Measurements from ENCODE around the gene MAGOH. TPM values are rescaled to one million over a fixed set of nuclear protein-coding genes. Genes with fewer than 3 reads are reported as not detected.
"Not testable (repeated sequence)": the region's sequence is repeated elsewhere in the genome, so short reads cannot be mapped to it uniquely, and the experiment has no call there.

MAGOH gene
- total RNA-seq, 2 donors from 2014 or later: 26.1 to 26.4 TPM

DNA sequence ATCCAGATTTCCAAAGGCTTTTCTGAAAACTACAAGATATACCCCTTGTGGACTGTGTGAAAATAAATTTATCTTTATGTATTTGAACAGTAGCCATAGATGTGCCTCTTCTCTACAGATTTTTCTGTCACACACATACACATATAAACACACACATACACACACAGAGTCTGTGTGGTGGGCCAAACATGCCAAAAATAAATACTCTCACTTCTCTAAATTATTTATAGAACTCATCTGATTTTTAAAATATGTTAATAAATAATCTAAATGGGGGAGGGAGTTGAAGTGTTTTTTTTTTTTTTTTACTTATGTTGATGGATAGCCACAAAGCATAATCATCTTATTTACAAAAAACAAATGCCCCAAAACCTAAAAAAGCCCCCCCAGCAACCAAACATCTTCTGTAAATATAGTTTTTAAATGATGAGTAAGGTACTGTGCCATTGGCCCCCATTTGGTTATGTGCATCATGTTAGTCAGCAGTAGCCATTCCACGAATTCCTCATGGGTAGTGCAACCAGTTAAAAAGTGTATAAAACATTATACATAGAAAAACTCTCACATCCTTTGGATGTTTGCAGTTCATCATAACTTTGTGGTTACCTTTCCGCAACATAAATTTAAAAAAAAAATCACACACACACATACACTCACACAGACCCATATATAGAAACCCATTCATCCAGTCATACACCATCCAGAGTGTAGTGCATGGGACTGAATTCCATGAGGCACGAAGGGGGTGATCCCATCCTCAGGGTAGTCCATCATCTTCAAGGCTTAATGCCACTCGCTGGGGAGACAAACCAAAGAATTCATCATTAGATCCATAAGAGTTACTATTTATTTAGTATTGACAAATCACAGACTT lies 8.2 kb upstream of the MAGOH start:
- intact Hi-C loops (cut with DNase I): no loop called here
- no peak for ATAC-seq
- DNase-seq: no peak

GRCh38 chr1:53244141-53244540 lies 5.8 kb upstream of the MAGOH start:
- DNase-seq (no peak), ATAC-seq (no peak)
- intact Hi-C loops (cut with DNase I): no loop called here

- intact Hi-C loops (cut with DNase I): no loop called here
- DNase-seq: no peak
- ATAC-seq: no peak
Measured at GRCh38 chr1:53242381-53242780, 4.1 kb upstream of the MAGOH start.

DNA sequence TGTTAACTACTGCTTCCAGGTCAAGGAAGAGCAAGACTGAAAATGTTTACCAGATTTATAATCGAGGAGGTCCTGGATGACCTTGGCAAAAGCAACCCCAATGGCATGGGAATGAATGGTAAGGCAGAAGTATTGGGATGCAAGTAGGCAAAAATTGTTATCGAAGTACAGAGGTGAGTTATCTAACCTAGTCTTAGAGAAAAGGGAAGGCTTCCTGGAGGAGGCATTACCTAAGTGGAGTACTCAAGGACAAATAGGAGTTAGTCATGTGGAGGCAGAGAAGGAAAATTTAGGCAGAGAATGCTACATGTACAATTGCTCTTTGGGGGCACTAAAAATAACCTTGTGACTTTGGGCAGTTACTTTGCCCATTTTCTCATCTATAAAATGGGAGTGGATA lies 3.5 kb upstream of the MAGOH start:
- ATAC-seq: no peak
- intact Hi-C loops (cut with DNase I): no loop called here
- DNase-seq: no peak

- DNase-seq (no peak), ATAC-seq (no peak)
- intact Hi-C loops (cut with DNase I): no loop called here
Measured at GRCh38 chr1:53237638-53238037, 680 bp downstream of the MAGOH start.

DNA sequence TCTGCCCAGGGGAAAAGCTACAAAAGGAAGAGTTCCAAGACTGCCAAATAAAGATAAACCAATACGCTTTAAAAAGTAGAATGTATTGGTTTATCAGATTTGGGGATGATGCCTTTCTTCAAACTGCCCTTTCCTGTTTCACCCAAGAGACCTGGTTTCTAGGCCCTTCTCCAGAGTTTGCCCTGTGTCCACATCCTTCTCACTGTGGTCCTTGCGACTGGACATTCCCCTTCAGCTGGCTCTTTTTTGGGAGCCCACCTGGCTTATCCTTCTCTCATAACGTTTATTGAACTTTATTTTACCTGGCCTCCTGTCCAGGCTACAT lies 17.4 kb downstream of the MAGOH start:
- intact Hi-C loops (cut with DNase I): no loop called here
- no peak for DNase-seq
- no peak for ATAC-seq

DNA sequence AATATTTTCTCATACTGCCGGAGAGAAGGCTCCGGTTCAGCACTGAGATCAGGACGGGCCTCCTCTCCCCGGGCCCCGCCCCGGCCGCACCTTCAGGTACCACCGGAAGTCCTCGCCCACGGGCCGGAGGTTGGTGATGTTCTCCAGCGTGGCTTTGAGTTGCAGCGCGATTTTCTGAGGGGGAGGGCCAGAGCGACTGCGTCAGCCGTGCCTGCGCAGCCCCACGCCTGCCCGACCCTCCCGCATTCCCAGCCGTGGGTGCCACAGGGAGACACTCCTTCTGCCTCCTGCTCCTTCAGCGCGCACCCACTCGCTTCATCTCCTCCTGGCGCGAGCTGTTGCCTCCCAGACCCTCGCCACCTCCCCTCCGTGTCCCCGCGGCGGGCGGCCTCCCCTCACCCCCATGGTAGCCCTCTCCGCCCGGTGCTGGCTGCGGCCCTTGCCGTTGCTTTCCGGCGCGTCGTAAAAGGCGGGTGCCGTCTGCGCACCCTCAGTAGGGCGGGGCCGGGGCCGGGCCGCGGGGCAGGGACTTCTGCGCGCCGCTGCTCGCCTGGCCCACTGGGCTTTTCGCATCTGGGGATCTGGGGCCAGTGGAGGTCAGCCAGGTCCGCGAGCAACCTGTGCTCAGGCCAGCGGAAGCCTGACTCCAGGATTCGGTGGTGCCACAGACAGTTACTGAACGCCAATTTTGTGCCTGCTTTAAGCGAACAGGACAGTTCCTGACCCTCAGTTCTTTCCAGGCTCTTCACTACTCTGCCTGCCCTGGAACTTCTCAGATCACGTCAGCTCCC lies 18.0 kb downstream of the MAGOH start, which contains the start of gene CZIB:
CZIB (minus strand) TSS at position 464 of the 791 bp plus-strand sequence; CDS start at position 405, 59 bp downstream.
- ATAC-seq: peak; percentile 98 to 99
- DNase-seq: peak; percentile 97
- intact Hi-C loops (cut with DNase I): no loop called here

- no peak for ATAC-seq
Measured at GRCh38 chr1:53219711-53220110, 18.6 kb downstream of the MAGOH start.

DNA sequence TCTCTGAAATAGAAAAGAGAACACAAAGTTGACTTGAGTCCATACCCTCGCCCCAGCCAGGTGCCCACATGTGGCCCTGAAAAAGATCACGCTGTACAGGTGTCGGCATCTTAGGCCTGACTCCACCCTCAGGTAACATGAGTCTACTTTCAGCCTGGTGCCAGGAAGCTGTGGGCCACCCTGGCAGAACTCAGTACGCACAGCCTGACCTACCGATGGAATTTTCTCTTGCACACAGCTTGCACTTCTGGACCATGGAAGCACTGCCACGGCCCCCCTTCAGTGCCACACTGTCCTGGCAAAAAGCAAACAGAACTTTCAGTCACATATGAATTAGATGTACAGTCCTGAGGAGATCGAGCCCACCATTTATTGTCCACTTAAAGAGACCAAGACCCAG lies 20.1 kb downstream of the MAGOH start:
- ATAC-seq (no peak), DNase-seq (no peak)
- intact Hi-C loops (cut with DNase I): no loop called here

More at GRCh38 chr1:53219711-53220110, 18.6 kb downstream of the MAGOH start:
- intact Hi-C loops (cut with DNase I): no loop called here
- DNase-seq: no peak

DNA sequence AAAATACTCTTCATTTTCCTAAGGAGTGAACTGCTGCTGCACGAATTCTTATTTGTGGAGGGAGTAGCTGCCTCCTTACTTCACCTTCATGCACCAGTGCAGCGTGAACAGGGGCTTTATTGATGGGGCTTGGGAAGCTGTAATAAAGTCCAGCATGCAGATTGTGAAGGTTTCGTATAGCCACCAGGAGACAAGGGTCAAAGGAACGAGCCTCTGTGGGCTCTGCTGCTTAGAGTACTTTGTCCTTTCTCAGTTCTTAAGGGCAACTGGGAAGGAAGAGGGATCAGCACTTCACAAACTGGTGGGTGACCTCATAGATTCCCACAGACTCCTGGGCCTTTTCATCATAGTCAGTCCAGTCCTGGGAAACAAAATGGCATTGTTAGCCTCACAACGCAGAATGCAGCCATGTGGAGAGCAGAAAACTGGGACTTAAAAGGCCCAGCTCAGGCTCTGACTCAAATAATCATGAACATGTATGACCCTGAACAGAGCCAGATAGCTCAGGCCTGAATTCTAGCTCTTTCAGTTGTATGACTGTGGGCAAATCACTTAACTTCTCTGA lies 23.9 kb downstream of the MAGOH start:
- no peak for DNase-seq
- no peak for ATAC-seq
- intact Hi-C loops (cut with DNase I): no loop called here

DNA sequence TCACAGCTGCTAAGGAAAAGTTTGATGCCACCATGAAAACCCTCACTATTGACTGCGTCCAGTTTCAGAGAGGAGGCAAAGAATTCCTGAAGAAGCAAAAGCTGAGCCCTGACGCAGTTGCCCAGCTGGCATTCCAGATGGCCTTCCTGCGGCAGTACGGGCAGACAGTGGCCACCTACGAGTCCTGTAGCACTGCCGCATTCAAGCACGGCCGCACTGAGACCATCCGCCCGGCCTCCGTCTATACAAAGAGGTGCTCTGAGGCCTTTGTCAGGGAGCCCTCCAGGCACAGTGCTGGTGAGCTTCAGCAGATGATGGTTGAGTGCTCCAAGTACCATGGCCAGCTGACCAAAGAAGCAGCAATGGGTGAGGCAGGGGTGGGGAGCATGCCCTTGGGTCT lies 27.4 kb downstream of the MAGOH start:
- ATAC-seq: peak in 1 of 2 donors; percentile 15
- intact Hi-C loops (cut with DNase I): no loop called here
- DNase-seq: no peak

DNA sequence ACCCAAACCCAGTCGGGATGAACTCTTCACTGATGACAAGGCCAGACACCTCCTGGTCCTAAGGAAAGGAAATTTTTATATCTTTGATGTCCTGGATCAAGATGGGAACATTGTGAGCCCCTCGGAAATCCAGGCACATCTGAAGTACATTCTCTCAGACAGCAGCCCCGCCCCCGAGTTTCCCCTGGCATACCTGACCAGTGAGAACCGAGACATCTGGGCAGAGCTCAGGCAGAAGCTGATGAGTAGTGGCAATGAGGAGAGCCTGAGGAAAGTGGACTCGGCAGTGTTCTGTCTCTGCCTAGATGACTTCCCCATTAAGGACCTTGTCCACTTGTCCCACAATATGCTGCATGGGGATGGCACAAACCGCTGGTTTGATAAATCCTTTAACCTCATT lies 28.0 kb downstream of the MAGOH start:
- intact Hi-C loops (cut with DNase I): no loop called here
- DNase-seq: no peak
- no peak for ATAC-seq

- intact Hi-C loops (cut with DNase I): no loop called here
- ATAC-seq (peak in 1 of 2 donors; percentile 62), DNase-seq (no peak)
Measured at GRCh38 chr1:53207726-53208125, 30.6 kb downstream of the MAGOH start.

DNA sequence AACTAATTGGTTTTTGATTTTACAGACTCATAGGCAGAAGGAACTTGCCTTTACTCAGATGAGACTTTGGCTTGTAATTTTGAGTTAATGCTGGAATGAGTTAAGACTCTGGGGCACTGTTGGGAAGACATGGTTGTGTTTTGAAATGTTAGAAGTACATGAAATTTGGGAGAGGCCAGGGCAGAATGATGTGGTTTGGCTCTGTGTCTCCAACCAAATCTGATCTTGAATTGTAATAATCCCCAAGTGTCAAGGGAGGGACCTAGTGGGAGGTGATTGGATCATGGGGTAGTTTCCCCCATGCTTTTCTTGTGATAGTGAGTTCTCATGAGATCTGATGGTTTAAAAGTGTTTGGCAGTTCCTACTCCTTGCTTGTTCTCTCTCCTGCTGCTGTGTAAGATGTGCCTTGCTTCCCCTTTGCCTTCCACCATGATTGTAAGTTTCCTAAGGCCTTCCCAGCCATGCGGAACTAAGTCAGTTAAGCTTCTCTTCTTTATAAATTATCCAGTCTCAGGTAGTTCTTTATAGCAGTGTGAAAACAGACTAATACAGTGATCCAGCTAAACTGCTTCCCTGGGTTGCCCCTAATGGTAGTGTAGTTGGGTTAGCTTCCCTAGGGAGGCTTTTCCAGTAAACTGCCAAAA lies 31.5 kb downstream of the MAGOH start:
- no peak for ATAC-seq
- DNase-seq: no peak
- intact Hi-C loops (cut with DNase I): no loop called here

GRCh38 chr1:53206083-53206685 lies 32.1 kb downstream of the MAGOH start:
- ATAC-seq; DNase-seq; intact Hi-C loops (cut with DNase I): not testable (repeated sequence)

DNA sequence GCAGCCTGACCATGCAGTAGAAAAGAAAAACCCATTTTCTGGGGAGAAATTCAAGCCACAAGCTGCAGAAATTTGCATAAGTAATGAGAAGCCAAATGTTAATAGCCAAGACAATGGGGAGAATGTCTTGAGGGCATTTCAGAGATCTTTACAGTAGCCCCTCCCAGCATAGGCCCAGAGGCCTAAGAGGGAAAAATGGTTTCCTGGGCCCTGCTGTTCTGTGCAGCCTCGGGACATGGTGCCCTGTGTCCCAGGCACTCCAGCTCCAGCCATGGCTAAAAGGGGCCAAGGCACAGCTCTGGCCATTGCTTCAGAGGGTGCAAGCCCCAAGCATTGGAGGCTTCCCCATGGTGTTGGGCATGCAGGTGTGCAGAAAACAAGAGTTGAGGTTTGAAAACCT lies 32.8 kb downstream of the MAGOH start:
- DNase-seq; ATAC-seq; intact Hi-C loops (cut with DNase I): not testable (repeated sequence)

- DNase-seq: no peak
- intact Hi-C loops (cut with DNase I): no loop called here
- ATAC-seq: no peak
Measured at GRCh38 chr1:53203466-53203865, 34.9 kb downstream of the MAGOH start.

- DNase-seq (no peak), ATAC-seq (peak in 1 of 2 donors; percentile 15)
- intact Hi-C loops (cut with DNase I): no loop called here
Measured at GRCh38 chr1:53198241-53198651, 40.1 kb downstream of the MAGOH start.
